CD8-positive, alpha-beta memory T cell (primary cell): Measurements from ENCODE around the gene DPH5. TPM values are rescaled to one million over a fixed set of nuclear protein-coding genes. Genes with fewer than 3 reads are reported as not detected.

Source experiments
- CTCF ChIA-PET: fragments of 350-600 bp; sonication (Branson Sonifier 250); formaldehyde crosslinking; loops from one replicate; lab custom pipeline; 2021; ENCODE audit warnings: antibody characterized with exemption; lab: Charles Lee
- POLR2A ChIA-PET: fragments of 350-600 bp; sonication (Branson Sonifier 250); formaldehyde crosslinking; loops from one replicate; lab custom pipeline; 2021; ENCODE audit warnings: antibody characterized with exemption; lab: Charles Lee
- DNase-seq, 5 donors: peaks; one replicate each; pipeline versions ENCODE4 v3.0.0 to v3.0.0-alpha.2; 2020 to 2022; ENCODE audit warnings: mixed read lengths in 1 of 5
- H3K27ac ChIP-seq: one replicate; pipeline ENCODE4 v1.7.0; 2013; ENCODE audit warnings: low read depth, mild to moderate bottlenecking, low read length, moderate library complexity
- H3K27me3 ChIP-seq: 2 replicates; pipeline ENCODE4 v1.7.0; 2013; ENCODE audit warnings: low read length, mild to moderate bottlenecking; ENCODE audit not compliant: insufficient read depth, poor library complexity, severe bottlenecking
- H3K36me3 ChIP-seq: 2 replicates; pipeline ENCODE4 v1.7.0; 2013; ENCODE audit warnings: mild to moderate bottlenecking, low read length, moderate library complexity; ENCODE audit not compliant: insufficient read depth
- H3K4me1 ChIP-seq: 2 replicates; pipeline ENCODE4 v1.7.0; 2013; ENCODE audit warnings: mild to moderate bottlenecking, low read length, moderate library complexity; ENCODE audit not compliant: insufficient read depth
- H3K4me3 ChIP-seq: 2 replicates; pipeline ENCODE4 v1.7.0; 2013; ENCODE audit warnings: mild to moderate bottlenecking, low read length
- H3K9me3 ChIP-seq: 2 replicates; pipeline ENCODE4 v1.7.0; 2013; ENCODE audit warnings: mild to moderate bottlenecking, low read length
- H3K27ac Mint-ChIP-seq, 8 donors: one replicate each; pipeline ENCODE4 v1.8.0; 2020 to 2021; ENCODE audit warnings: mixed read lengths in 8 of 8, mild to moderate bottlenecking in 6 of 8, inconsistent platforms in 3 of 8, moderate library complexity in 3 of 8
- H3K27me3 Mint-ChIP-seq, 2 donors: one replicate each; pipeline ENCODE4 v1.8.0; 2020 to 2021; ENCODE audit warnings: mixed read lengths in 2 of 2, mild to moderate bottlenecking in 1 of 2, moderate library complexity in 1 of 2
- H3K36me3 Mint-ChIP-seq, 3 donors: one replicate each; pipeline ENCODE4 v1.8.0; 2020 to 2021; ENCODE audit warnings: mixed read lengths in 3 of 3, inconsistent platforms in 1 of 3, mild to moderate bottlenecking in 1 of 3
- H3K4me1 Mint-ChIP-seq, 3 donors: one replicate each; pipeline ENCODE4 v1.8.0; 2020 to 2021; ENCODE audit warnings: mixed read lengths in 3 of 3, inconsistent platforms in 1 of 3, mild to moderate bottlenecking in 1 of 3
- H3K4me3 Mint-ChIP-seq, 7 donors: one replicate each; pipeline ENCODE4 v1.8.0; 2020 to 2021; ENCODE audit warnings: mixed read lengths in 7 of 7, mild to moderate bottlenecking in 6 of 7, moderate library complexity in 4 of 7, inconsistent platforms in 2 of 7
- H3K9me3 Mint-ChIP-seq, 5 donors: one replicate each; pipeline ENCODE4 v1.8.0; 2020 to 2022; ENCODE audit warnings: mixed read lengths in 5 of 5, mild to moderate bottlenecking in 3 of 5, moderate library complexity in 2 of 5, inconsistent platforms in 1 of 5
- polyA plus RNA-seq: library from polyadenylated mRNA; unstranded; fragments of 300-500 nt; fragmentation: Illumina TruSeq; gene quantifications from one replicate; pipeline ENCODE4 v1.2.3, GENCODE V29; 2021
- total RNA-seq, 2 experiments: library from RNA; stranded (reverse); gene quantifications; one replicate each; pipeline ENCODE4 v1.2.3, GENCODE V29; 2021

Gene DPH5
- total and polyA plus RNA-seq, 3 experiments from 2014 or later, result 38.6 to 68.6 (median 58.5) TPM

- Histone ChIP-seq H3K27ac (no peak overlapping the region), H3K27me3 (no peaks in the 10 kb centered on the region), H3K4me1 (peaks cover 56% of the 10 kb centered on the region), H3K9me3 (no peaks in the 10 kb centered on the region), H3K4me3 (no peak overlapping the region), H3K36me3 (no peaks in the 10 kb centered on the region)
- DNase-seq, result no peak
- H3K9me3 Mint-ChIP-seq, result no peaks in the 10 kb centered on the region
- H3K36me3 Mint-ChIP-seq, result peaks cover 12 to 27% (median 19%) of the 10 kb centered on the region in 3 donors
- no peaks in the 10 kb centered on the region for H3K27me3 Mint-ChIP-seq
- H3K4me3 Mint-ChIP-seq, result peak overlapping the region in 1 of 7 donors; percentile 31
- ChIA-PET CTCF (interaction anchor here (2.4 kb wide), 1 partner anchor 235 kb away, joined by 7 read pairs; no protein-coding TSS in a partner anchor), POLR2A (no interaction called here)
- H3K27ac Mint-ChIP-seq, result peak overlapping the region; percentile 14 to 81 (median 56)
- peaks cover 49 to 81% (median 64%) of the 10 kb centered on the region in 3 donors for H3K4me1 Mint-ChIP-seq
Measured at GRCh38 chr1:101003012-101003650, 22.5 kb downstream of the DPH5 start.

GRCh38 chr1:101002551-101002950 is 23.0 kb downstream of the DPH5 start:
- no peaks in the 10 kb centered on the region for H3K9me3 ChIP-seq
- CTCF ChIA-PET, result interaction anchor here (2.4 kb wide), 1 partner anchor 236 kb away, joined by 7 read pairs; no protein-coding TSS in a partner anchor
- Mint-ChIP-seq H3K27me3 (no peaks in the 10 kb centered on the region), H3K9me3 (no peaks in the 10 kb centered on the region), H3K36me3 (peaks cover 12 to 29% (median 21%) of the 10 kb centered on the region in 3 donors), H3K4me1 (peaks cover 49 to 78% (median 64%) of the 10 kb centered on the region in 3 donors), H3K27ac (peak overlapping the region in 7 of 8 donors; percentile 47 to 81 (median 66)), H3K4me3 (peak overlapping the region in 1 of 7 donors; percentile 32)
- no peak for DNase-seq
- no peak overlapping the region for H3K27ac ChIP-seq
- H3K4me1 ChIP-seq, result peaks cover 56% of the 10 kb centered on the region
- POLR2A ChIA-PET, result no interaction called here
- H3K36me3 ChIP-seq, result no peaks in the 10 kb centered on the region
- no peaks in the 10 kb centered on the region for H3K27me3 ChIP-seq
- no peak overlapping the region for H3K4me3 ChIP-seq

GRCh38 chr1:101000131-101000873 is 25.3 kb downstream of the DPH5 start:
- Mint-ChIP-seq H3K27ac (peak overlapping the region in 2 of 8 donors; percentile 8 to 57), H3K9me3 (no peaks in the 10 kb centered on the region), H3K27me3 (no peaks in the 10 kb centered on the region), H3K4me3 (no peak overlapping the region), H3K36me3 (peaks cover 8 to 43% (median 20%) of the 10 kb centered on the region in 3 donors), H3K4me1 (peaks cover 45 to 70% (median 57%) of the 10 kb centered on the region in 3 donors)
- H3K4me1 ChIP-seq, result peaks cover 51% of the 10 kb centered on the region
- DNase-seq, result no peak
- no peaks in the 10 kb centered on the region for H3K27me3 ChIP-seq
- CTCF ChIA-PET, result no interaction called here
- POLR2A ChIA-PET, result interaction anchor here (0.5 kb wide), 1 partner anchor 67 kb away, joined by 3 read pairs; no protein-coding TSS in a partner anchor
- no peak overlapping the region for H3K4me3 ChIP-seq
- H3K27ac ChIP-seq, result peak overlapping the region; percentile 13
- H3K36me3 ChIP-seq, result no peaks in the 10 kb centered on the region
- H3K9me3 ChIP-seq, result no peaks in the 10 kb centered on the region

DNA sequence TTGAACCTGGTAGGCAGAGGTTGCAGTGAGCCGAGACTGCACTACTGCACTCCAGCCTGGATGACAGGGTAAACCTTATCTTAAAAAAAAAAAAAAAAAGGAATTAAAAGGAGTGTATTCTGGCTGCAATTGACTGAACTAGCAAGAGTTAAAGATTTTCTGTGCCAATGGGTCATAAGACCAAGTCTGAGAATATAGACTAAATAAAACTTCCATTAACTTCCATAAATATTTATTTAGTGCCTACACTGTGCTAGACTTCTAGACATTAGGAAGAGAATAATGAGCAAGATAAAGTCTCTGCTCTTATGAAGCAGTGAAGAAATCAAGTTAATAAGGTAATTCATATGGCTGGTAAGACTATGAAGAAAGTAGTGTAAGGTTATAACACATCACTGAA is 27.2 kb downstream of the DPH5 start:
- H3K27me3 Mint-ChIP-seq, result no peaks in the 10 kb centered on the region
- no peaks in the 10 kb centered on the region for H3K9me3 Mint-ChIP-seq
- H3K4me3 Mint-ChIP-seq, result no peak overlapping the region
- no peak overlapping the region for H3K27ac ChIP-seq
- H3K36me3 Mint-ChIP-seq, result peaks cover 8 to 52% (median 20%) of the 10 kb centered on the region in 3 donors
- H3K4me1 ChIP-seq, result peaks cover 36% of the 10 kb centered on the region
- no peaks in the 10 kb centered on the region for H3K27me3 ChIP-seq
- H3K36me3 ChIP-seq, result no peaks in the 10 kb centered on the region
- no peak for DNase-seq
- CTCF ChIA-PET, result no interaction called here
- H3K4me1 Mint-ChIP-seq, result peaks cover 31 to 61% (median 49%) of the 10 kb centered on the region in 3 donors
- POLR2A ChIA-PET, result no interaction called here
- H3K9me3 ChIP-seq, result no peaks in the 10 kb centered on the region
- H3K4me3 ChIP-seq, result no peak overlapping the region
- H3K27ac Mint-ChIP-seq, result no peak overlapping the region

DNA sequence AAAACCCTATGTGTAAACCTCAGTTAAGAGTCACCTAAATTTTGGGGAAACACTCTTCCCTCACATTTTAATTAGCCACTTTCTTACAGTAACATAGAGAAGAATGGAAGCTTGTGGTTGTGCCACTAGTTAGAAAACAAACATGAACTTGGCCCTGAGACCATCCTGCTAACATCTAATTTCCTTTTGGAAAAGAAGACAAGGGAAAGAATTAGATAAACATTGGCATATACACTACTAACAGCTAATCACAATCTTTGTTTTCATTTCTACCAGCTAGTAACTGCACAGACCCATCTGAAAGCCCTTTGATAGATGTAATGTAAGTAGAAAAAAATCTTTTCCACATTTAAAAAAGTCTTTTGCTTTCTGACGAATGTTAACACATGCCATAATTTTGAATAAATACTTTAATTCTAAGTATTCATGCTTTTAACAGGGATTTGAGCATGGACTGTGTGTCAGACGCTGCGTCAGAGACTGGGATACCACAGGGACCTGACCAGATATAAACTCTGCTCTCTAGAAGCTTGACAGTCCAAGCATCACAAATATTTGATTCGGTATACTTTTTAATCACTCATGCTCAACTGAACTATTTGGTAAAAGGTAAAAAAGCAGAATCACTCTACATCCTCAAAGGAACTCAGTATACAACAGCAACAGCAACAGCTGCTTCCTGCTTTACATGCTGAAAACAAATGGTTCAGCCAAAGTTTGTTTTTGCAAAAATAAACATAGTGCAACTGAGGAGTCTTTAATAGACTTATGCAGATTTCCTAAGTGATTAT is 30.2 kb downstream of the DPH5 start:
- Mint-ChIP-seq H3K4me1 (peaks cover 15 to 38% (median 34%) of the 10 kb centered on the region in 3 donors), H3K9me3 (no peaks in the 10 kb centered on the region), H3K27me3 (no peaks in the 10 kb centered on the region), H3K27ac (peak overlapping the region in 5 of 8 donors; percentile 1 to 68 (median 43)), H3K36me3 (peaks cover 12 to 62% (median 22%) of the 10 kb centered on the region in 3 donors), H3K4me3 (peak overlapping the region in 1 of 7 donors; percentile 27)
- Histone ChIP-seq H3K9me3 (no peaks in the 10 kb centered on the region), H3K27me3 (no peaks in the 10 kb centered on the region), H3K4me1 (peaks cover 17% of the 10 kb centered on the region), H3K36me3 (peaks cover 1% of the 10 kb centered on the region), H3K27ac (no peak overlapping the region), H3K4me3 (no peak overlapping the region)
- POLR2A ChIA-PET, result no interaction called here
- CTCF ChIA-PET, result interaction anchor here (1.3 to 2.7 kb wide), 2 partner anchors 9 to 293 kb away, joined by 5 to 8 read pairs; no protein-coding TSS in a partner anchor
- no peak for DNase-seq

- Mint-ChIP-seq H3K27ac (peak overlapping the region in 2 of 8 donors; percentile 66 to 70), H3K4me3 (no peak overlapping the region), H3K4me1 (peaks cover 8 to 27% (median 27%) of the 10 kb centered on the region in 3 donors), H3K27me3 (no peaks in the 10 kb centered on the region), H3K9me3 (no peaks in the 10 kb centered on the region), H3K36me3 (peaks cover 29 to 51% (median 38%) of the 10 kb centered on the region in 3 donors)
- H3K36me3 ChIP-seq, result peaks cover 10% of the 10 kb centered on the region
- ChIA-PET CTCF (no interaction called here), POLR2A (no interaction called here)
- H3K9me3 ChIP-seq, result no peaks in the 10 kb centered on the region
- H3K4me3 ChIP-seq, result no peak overlapping the region
- DNase-seq, result no peak
- H3K4me1 ChIP-seq, result no peaks in the 10 kb centered on the region
- H3K27ac ChIP-seq, result no peak overlapping the region
- no peaks in the 10 kb centered on the region for H3K27me3 ChIP-seq
Measured at GRCh38 chr1:100989306-100990077, 36.1 kb downstream of the DPH5 start.

DNA sequence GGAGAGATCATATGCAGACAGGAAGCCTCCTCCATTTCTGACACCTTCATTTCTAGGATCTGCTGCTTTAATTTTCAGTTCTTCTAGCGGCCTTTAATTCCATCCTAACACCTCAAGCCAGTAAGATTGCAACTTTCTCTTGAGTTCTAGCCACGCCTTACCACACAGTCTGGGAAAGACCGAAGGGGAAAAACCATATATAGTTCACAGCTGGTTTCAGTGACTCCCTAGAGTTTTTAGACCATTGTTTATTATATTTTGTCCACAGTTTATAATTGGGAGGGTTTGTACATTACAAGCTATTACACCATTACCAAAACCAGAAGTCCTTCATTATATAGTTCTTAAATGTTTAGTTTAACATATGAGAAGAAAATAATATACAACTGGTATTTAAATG is 37.5 kb downstream of the DPH5 start:
- peaks cover 8 to 34% (median 31%) of the 10 kb centered on the region in 3 donors for H3K4me1 Mint-ChIP-seq
- Histone ChIP-seq H3K4me3 (no peak overlapping the region), H3K4me1 (no peaks in the 10 kb centered on the region), H3K9me3 (no peaks in the 10 kb centered on the region), H3K27me3 (no peaks in the 10 kb centered on the region), H3K27ac (no peak overlapping the region), H3K36me3 (peaks cover 10% of the 10 kb centered on the region)
- no peaks in the 10 kb centered on the region for H3K9me3 Mint-ChIP-seq
- H3K4me3 Mint-ChIP-seq, result no peak overlapping the region
- peak overlapping the region in 1 of 8 donors; percentile 74 for H3K27ac Mint-ChIP-seq
- ChIA-PET CTCF (interaction anchor here (1.0 kb wide), 1 partner anchor 252 kb away, joined by 3 read pairs; no protein-coding TSS in a partner anchor), POLR2A (no interaction called here)
- no peaks in the 10 kb centered on the region for H3K27me3 Mint-ChIP-seq
- H3K36me3 Mint-ChIP-seq, result peaks cover 40 to 58% (median 44%) of the 10 kb centered on the region in 3 donors
- no peak for DNase-seq
